A549 treated with CpdA at 1 μM for 4 hours (cell line): ENCODE data around the gene RPRD2. TPM values are rescaled to one million over a fixed set of nuclear protein-coding genes. Genes with fewer than 3 reads are reported as not detected.

ENCODE experiments used
- total RNA-seq: library from RNA; stranded (reverse); fragments of 200-300 nt; extraction: Qiagen RNA extraction; gene quantifications from 5 replicates; pipeline ENCODE4 v1.2.3, GENCODE V29; 2022; ENCODE audit warnings: low read depth

Gene RPRD2
- total RNA-seq = 14.8 to 16.4 TPM (median 15.0 TPM) in 5 replicates

GRCh38 chr1:150363426-150364230 lies at the start of gene RPRD2:
TSS of gene RPRD2 (plus strand) at chr1:150364147. CDS start at chr1:150364715, 568 bp downstream.

DNA sequence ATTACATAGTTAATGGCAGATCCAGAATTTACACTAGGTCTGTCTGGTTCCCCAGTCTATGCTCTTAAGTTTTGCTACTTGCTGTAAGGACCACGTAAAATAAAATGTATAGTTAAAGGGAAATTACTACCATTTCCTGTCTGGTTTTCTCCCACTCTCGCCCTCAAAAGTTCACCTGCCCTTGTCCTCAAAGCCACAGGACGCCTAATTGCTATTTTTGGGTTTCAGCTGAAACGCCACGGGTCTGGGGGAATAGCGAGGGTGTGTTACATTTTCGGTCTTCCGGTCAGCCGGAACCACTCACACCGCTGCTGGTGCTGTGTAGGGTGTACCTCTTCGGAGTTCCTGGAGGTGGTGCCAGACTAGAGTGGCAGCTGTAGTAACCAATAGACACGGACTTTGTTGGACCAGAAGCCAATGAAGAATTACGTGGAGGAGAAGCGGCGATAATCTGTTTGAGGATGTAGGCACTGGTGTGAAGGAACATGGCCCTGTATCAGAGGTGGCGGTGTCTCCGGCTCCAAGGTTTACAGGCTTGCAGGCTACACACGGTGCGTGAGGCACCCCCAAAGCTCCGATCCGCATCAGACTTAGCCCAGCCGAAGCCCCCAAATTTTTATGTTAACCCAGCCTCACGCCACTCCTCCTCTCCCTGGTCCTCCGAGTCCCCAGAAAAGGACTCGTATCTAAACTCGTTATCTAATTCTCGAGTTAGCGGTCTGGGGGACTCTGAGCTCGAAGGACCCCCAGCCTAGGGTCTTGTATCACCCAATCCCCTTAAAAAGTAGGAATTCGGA lies 123.2 kb downstream of the RPRD2 start, which contains the start of gene TARS2:
Gene TARS2, plus strand, starts transcription at position 454 of the 797 bp plus-strand sequence. Its CDS starts 32 bp downstream, at position 486.

DNA sequence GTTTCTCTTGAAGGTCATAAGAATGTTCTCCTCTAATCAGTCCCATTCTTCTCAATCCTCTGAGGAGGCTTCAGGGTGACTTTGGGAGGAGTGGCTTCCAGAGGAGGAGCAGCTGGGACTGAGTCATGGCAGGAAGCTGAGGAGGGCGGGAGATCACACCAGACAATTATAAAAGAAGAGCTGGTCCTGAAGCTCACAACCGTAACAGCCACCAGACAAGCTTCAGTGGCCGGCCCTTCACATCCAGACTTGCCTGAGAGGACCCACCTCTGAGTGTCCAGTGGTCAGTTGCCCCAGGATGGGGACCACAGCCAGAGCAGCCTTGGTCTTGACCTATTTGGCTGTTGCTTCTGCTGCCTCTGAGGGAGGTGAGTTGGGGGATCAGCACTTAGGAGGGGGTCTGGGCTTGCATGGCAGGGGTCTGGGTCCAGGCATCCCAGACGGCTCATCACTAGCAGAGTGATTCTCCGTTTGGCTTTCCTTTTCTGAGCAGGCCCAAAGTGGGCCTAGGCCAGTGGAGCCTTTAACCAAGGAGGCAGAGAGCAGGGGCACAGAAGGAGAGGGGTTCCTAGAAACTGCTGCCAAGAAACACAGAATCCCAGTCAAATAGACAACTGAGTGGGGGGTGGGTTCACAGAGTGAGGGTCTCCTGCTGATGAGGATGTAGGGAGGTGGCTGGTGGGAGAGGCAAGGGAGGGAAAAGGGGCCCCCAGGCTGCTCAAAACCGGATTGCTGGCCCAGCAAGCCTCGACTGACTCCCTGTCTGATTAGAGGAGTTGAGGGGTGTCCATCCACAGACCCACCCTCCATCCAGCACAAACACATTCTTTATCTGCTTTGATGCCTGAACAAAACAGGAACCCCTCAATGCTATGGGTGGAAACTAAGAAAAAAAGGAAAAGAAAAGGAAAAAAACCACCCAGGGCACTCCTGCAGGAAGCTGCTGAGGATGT lies 144.2 kb downstream of the RPRD2 start, which contains the start of gene ECM1:
Gene ECM1, plus strand, starts transcription at position 198 of the 953 bp plus-strand sequence. Its CDS starts 101 bp downstream, at position 299.

DNA sequence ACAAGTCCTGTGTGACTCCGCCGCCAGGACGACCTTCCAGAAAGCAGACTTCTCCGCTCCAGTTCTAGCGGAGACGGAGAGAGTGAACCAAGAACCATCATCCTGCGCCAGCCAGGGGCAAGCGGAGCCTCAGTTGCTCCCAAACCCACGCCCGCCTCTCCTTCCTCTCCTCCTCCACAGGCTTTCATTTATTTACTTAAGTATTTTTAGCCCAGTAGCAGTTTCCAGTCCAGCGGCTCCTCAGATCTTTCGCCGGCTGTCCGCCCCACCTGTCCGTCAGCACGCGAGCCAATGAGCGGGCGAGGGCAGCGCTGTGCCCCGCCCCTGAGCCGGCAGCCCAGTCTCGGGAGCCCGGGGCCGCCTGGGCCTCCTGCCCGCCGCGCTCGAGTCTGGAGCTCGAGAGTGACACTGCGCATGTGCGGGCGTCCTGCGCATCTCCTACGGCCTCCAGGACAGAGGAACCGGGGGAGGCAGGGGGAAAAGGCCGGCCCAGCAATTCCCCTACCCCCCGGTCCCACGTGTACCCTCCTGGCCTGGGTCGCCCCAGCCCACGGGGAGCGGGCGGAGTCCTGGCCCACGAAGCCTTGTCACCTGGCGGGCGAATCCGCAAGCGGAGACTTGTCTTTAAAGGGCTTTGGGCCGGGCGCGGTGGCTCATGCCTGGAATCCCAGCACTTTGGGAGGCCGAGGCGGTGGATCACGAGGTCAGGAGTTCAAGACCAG lies 151.5 kb downstream of the RPRD2 start, which contains the start of gene FALEC:
Gene FALEC, plus strand, starts transcription at position 425 of the 722 bp plus-strand sequence.

Other genes with a start within 250 kb of the RPRD2 start
- gene PLEKHO1, start 214.2 kb upstream of the RPRD2 start, total RNA-seq = 8.3 to 10.8 TPM (median 8.8 TPM) in 5 replicates
- gene ANP32E, start 128.0 kb upstream of the RPRD2 start, total RNA-seq = 37.8 to 78.6 TPM (median 44.9 TPM) in 5 replicates
- gene CA14, start 106.4 kb upstream of the RPRD2 start, total RNA-seq = not detected in 5 replicates
- 119 to 140 TPM (median 133 TPM) in 5 replicates for gene APH1A, start 95.1 kb upstream of the RPRD2 start, total RNA-seq
- 0.11 to 0.32 TPM (median 0.18 TPM) in 4 of 5 replicates, not detected in the other for gene C1orf54, start 91.4 kb upstream of the RPRD2 start, total RNA-seq
- 0.33 to 0.78 TPM (median 0.40 TPM) in 5 replicates for gene CIART, start 81.6 kb upstream of the RPRD2 start, total RNA-seq
- 78.8 to 85.8 TPM (median 83.1 TPM) in 5 replicates for gene MRPS21, start 70.3 kb upstream of the RPRD2 start, total RNA-seq
- 55.2 to 63.8 TPM (median 58.6 TPM) in 5 replicates for gene PRPF3, start 42.6 kb upstream of the RPRD2 start, total RNA-seq
- gene TARS2, start 123.3 kb downstream of the RPRD2 start, total RNA-seq = 19.4 to 25.9 TPM (median 22.6 TPM) in 5 replicates
- gene ECM1, start 144.0 kb downstream of the RPRD2 start, total RNA-seq = 1.8 to 2.6 TPM (median 2.2 TPM) in 5 replicates
- gene FALEC, start 151.6 kb downstream of the RPRD2 start, total RNA-seq = 0.18 to 0.39 TPM in 2 of 5 replicates, not detected in the others
- 2.2 to 3.3 TPM (median 3.0 TPM) in 5 replicates for gene ADAMTSL4, start 185.3 kb downstream of the RPRD2 start, total RNA-seq
- 124 to 148 TPM (median 141 TPM) in 5 replicates for gene MCL1, start 215.5 kb downstream of the RPRD2 start, total RNA-seq